Measurements from ENCODE around the gene CMTM4. TPM values are rescaled to one million over a fixed set of nuclear protein-coding genes. Genes with fewer than 3 reads are reported as not detected.

Gene CMTM4
- total and polyA plus RNA-seq, 2 experiments from 2014 or later, result 3.5 to 21.1 TPM

DNA sequence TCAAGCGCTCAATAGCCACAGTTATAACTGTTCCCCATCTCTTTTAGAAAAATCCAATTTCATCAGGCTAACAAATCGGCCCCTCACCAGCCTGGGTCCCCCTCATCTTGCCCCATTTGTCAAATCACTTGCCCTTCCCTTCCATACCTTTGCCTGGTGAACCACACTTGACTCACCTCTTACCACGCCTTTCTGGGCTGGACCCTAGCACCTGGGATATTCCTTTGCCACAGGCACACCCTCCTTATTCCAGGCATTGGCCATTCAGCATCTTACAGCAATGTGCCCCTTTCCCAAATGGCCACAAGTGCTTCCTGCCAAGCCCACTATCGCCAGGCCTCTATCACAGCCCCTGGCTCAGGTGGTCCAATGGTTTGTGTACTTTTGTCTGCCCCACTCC lies 14.9 kb downstream of the CMTM4 start:
- H3K9me2 ChIP-seq (ENCODE audit: insufficient read depth), result no peaks in the 10 kb centered on the region
- TF ChIP-seq EZH2phosphoT487 (IDR thresholded peaks at IDR 0.05; ENCODE audit: insufficient read depth, low read depth) (no peak), EZH2 (IDR thresholded peaks at IDR 0.05; ENCODE audit: insufficient read depth, poor library complexity, severe bottlenecking) (no peak)
- H3F3A ChIP-seq (ENCODE audit: insufficient read depth), result no peaks in the 10 kb centered on the region; the same call in none of the 2 replicates
- no peak for DNase-seq
- H3K9me3 ChIP-seq (ENCODE audit: low read depth), result no peaks in the 10 kb centered on the region
- H3K4me3 ChIP-seq, result no peak overlapping the region
- H3K27me3 ChIP-seq (replicated peaks; ENCODE audit: insufficient read depth), result no peaks in the 10 kb centered on the region
- no peak overlapping the region for H2AFZ ChIP-seq
- H3K27ac ChIP-seq, result no peak overlapping the region
- H3K4me1 ChIP-seq (ENCODE audit: insufficient read depth), result peaks cover 17% of the 10 kb centered on the region
- in situ Hi-C loops (cut with MboI), result no loop called here
- 88 to 90% methylated on average over 4 of the region's 4 CpGs for WGBS, 2 experiments (ENCODE audit: low coverage in 1 of 2, low lambda C conversion rate in 2 of 2, missing lambda C conversion rate in 2 of 2)
- H4K20me1 ChIP-seq (ENCODE audit: insufficient read depth), result no peaks in the 10 kb centered on the region
- peaks cover 34% of the 10 kb centered on the region for H3K79me2 ChIP-seq (ENCODE audit: insufficient read depth)
- 0 out of 2 replicates have a peak overlapping the region, but pooled peaks have one; percentile 10 for H3K9ac ChIP-seq
- no peaks in the 10 kb centered on the region for H3K36me3 ChIP-seq (ENCODE audit: low read depth)
- H3K4me2 ChIP-seq (ENCODE audit: unreplicated experiment), result peak overlapping the region; percentile 18

DNA sequence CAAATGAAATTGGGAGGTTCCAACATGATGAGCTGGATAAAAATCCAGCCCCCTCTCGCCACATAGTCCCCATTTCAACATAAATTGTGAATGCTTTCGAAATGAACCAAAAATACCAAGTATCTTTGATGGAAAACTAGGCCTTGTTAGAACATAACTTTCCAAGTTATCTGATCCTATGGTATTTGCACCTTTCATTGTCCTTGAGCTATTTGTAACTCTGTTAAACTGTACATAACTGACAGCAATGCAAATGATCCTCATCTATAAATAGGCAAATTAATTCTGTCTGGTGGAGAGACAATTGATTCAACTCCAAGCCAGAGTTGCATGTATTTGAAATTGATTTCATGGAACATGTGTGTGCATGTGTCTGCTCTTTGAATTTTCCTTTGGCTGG lies 18.2 kb downstream of the CMTM4 start:
- H3K9ac ChIP-seq, result no peak overlapping the region
- WGBS, 2 experiments (ENCODE audit: low coverage in 1 of 2, low lambda C conversion rate in 2 of 2, missing lambda C conversion rate in 2 of 2), result 83 to 98% methylated on average over 2 of the region's 2 CpGs
- H3K4me2 ChIP-seq (ENCODE audit: unreplicated experiment), result no peak overlapping the region
- H2AFZ ChIP-seq, result no peak overlapping the region
- H3K4me1 ChIP-seq (ENCODE audit: insufficient read depth), result peaks cover 17% of the 10 kb centered on the region
- TF ChIP-seq EZH2phosphoT487 (IDR thresholded peaks at IDR 0.05; ENCODE audit: insufficient read depth, low read depth) (no peak), EZH2 (IDR thresholded peaks at IDR 0.05; ENCODE audit: insufficient read depth, poor library complexity, severe bottlenecking) (no peak)
- no peaks in the 10 kb centered on the region; the same call in none of the 2 replicates for H3F3A ChIP-seq (ENCODE audit: insufficient read depth)
- no peaks in the 10 kb centered on the region for H4K20me1 ChIP-seq (ENCODE audit: insufficient read depth)
- H3K9me3 ChIP-seq (ENCODE audit: low read depth), result no peaks in the 10 kb centered on the region
- no peak overlapping the region for H3K4me3 ChIP-seq
- H3K79me2 ChIP-seq (ENCODE audit: insufficient read depth), result peaks cover 29% of the 10 kb centered on the region
- H3K36me3 ChIP-seq (ENCODE audit: low read depth), result no peaks in the 10 kb centered on the region
- H3K27me3 ChIP-seq (replicated peaks; ENCODE audit: insufficient read depth), result no peaks in the 10 kb centered on the region
- H3K27ac ChIP-seq, result peak overlapping the region; percentile 34; the same call in 1 of the 2 replicates
- H3K9me2 ChIP-seq (ENCODE audit: insufficient read depth), result no peaks in the 10 kb centered on the region
- DNase-seq, result peak; percentile 23
- in situ Hi-C loops (cut with MboI), result no loop called here

DNA sequence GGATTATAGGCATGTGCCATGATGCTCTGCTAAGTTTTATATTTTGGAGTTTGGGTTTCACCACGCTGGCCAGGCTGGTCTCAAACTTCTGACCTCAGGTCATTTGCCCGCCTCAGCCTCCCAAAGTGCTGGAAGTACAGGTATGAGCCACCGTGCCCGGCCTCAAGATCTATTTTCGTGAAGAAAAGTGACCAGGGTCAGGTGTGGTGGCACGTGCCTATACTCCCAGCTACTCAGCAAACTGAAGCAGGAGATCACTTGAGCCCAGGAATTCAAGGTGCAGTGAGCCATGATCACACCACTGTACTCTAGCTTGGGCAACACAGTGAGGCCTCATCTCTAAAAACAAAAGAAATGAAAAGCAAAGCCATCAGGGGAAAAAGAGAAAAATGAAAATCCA lies 18.7 kb downstream of the CMTM4 start:
- no peak for DNase-seq
- peaks cover 30% of the 10 kb centered on the region for H3K79me2 ChIP-seq (ENCODE audit: insufficient read depth)
- no peak overlapping the region for H2AFZ ChIP-seq
- no peak overlapping the region for H3K4me3 ChIP-seq
- H3K9me3 ChIP-seq (ENCODE audit: low read depth), result no peaks in the 10 kb centered on the region
- in situ Hi-C loops (cut with MboI), result no loop called here
- no peaks in the 10 kb centered on the region; the same call in none of the 2 replicates for H3F3A ChIP-seq (ENCODE audit: insufficient read depth)
- WGBS, 2 experiments (ENCODE audit: low coverage in 1 of 2, low lambda C conversion rate in 2 of 2, missing lambda C conversion rate in 2 of 2), result 93 to 97% methylated on average over 6 of the region's 6 CpGs
- H3K9ac ChIP-seq, result no peak overlapping the region
- peaks cover 17% of the 10 kb centered on the region for H3K4me1 ChIP-seq (ENCODE audit: insufficient read depth)
- no peak overlapping the region for H3K4me2 ChIP-seq (ENCODE audit: unreplicated experiment)
- H3K27ac ChIP-seq, result peak overlapping the region; percentile 34; the same call in 1 of the 2 replicates
- no peaks in the 10 kb centered on the region for H4K20me1 ChIP-seq (ENCODE audit: insufficient read depth)
- no peaks in the 10 kb centered on the region for H3K27me3 ChIP-seq (replicated peaks; ENCODE audit: insufficient read depth)
- H3K9me2 ChIP-seq (ENCODE audit: insufficient read depth), result no peaks in the 10 kb centered on the region
- TF ChIP-seq EZH2 (IDR thresholded peaks at IDR 0.05; ENCODE audit: insufficient read depth, poor library complexity, severe bottlenecking) (no peak), EZH2phosphoT487 (IDR thresholded peaks at IDR 0.05; ENCODE audit: insufficient read depth, low read depth) (no peak)
- H3K36me3 ChIP-seq (ENCODE audit: low read depth), result no peaks in the 10 kb centered on the region

DNA sequence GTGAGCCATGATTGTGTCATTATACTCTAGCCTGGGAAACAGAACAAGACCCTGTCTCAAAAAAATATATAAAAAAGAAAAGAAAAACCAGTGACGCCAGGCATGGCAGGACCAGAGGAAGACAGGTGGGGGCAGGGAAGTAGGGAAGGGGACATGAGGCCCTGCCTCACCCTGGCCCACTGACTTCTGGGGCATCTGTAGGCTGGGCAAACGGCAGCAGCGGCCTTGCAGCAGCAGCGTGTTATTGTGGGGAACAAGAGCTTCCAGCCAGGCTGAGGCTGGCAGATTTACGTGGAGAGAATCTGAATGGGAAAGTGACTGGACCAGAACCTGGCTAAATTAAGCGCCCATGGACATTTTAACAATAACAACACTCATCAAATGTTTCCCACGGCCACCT lies 19.4 kb downstream of the CMTM4 start:
- Histone ChIP-seq H3K9me3 (ENCODE audit: low read depth) (no peaks in the 10 kb centered on the region), H2AFZ (no peak overlapping the region), H3K4me3 (no peak overlapping the region), H3K4me2 (ENCODE audit: unreplicated experiment) (no peak overlapping the region), H3K79me2 (ENCODE audit: insufficient read depth) (peaks cover 28% of the 10 kb centered on the region), H3K36me3 (ENCODE audit: low read depth) (no peaks in the 10 kb centered on the region), H3K4me1 (ENCODE audit: insufficient read depth) (peaks cover 10% of the 10 kb centered on the region), H3K27me3 (replicated peaks; ENCODE audit: insufficient read depth) (no peaks in the 10 kb centered on the region), H3K9me2 (ENCODE audit: insufficient read depth) (no peaks in the 10 kb centered on the region), H3K9ac (no peak overlapping the region), H4K20me1 (ENCODE audit: insufficient read depth) (no peaks in the 10 kb centered on the region), H3F3A (ENCODE audit: insufficient read depth) (no peaks in the 10 kb centered on the region; the same call in 1 of the 2 replicates), H3K27ac (no peak overlapping the region)
- 95 to 97% methylated on average over 7 of the region's 7 CpGs for WGBS, 2 experiments (ENCODE audit: low coverage in 1 of 2, low lambda C conversion rate in 2 of 2, missing lambda C conversion rate in 2 of 2)
- no peak for TF ChIP-seq EZH2 (IDR thresholded peaks at IDR 0.05; ENCODE audit: insufficient read depth, poor library complexity, severe bottlenecking)
- no peak for TF ChIP-seq EZH2phosphoT487 (IDR thresholded peaks at IDR 0.05; ENCODE audit: insufficient read depth, low read depth)
- no peak for DNase-seq
- in situ Hi-C loops (cut with MboI), result no loop called here
